Subcutaneous adipose tissue (tissue), 4 donors: ENCODE data around the gene NFATC1. TPM values are rescaled to one million over a fixed set of nuclear protein-coding genes. Genes with fewer than 3 reads are reported as not detected.

Experiments
- CTCF ChIP-seq: fragments of 450-650 bp; IDR thresholded peaks from one replicate; pipeline ENCODE4 v1.5.1; 2016; ENCODE audit warnings: low read depth, mild to moderate bottlenecking, control low read depth, antibody characterized with exemption, moderate library complexity
- total RNA-seq, 4 donors: library from RNA; depleted of rRNA; stranded (reverse); fragments of >200 nt; gene quantifications; one replicate each; pipeline ENCODE4 v1.1.0, GENCODE V29; 2016

The NFATC1 gene
- total RNA-seq, 4 donors from 2014 or later = 9.8 to 17.2 (median 11.5) TPM

GRCh38 chr18:79486356-79487182 lies 90.8 kb downstream of the NFATC1 start:
- no peak for TF ChIP-seq CTCF

DNA sequence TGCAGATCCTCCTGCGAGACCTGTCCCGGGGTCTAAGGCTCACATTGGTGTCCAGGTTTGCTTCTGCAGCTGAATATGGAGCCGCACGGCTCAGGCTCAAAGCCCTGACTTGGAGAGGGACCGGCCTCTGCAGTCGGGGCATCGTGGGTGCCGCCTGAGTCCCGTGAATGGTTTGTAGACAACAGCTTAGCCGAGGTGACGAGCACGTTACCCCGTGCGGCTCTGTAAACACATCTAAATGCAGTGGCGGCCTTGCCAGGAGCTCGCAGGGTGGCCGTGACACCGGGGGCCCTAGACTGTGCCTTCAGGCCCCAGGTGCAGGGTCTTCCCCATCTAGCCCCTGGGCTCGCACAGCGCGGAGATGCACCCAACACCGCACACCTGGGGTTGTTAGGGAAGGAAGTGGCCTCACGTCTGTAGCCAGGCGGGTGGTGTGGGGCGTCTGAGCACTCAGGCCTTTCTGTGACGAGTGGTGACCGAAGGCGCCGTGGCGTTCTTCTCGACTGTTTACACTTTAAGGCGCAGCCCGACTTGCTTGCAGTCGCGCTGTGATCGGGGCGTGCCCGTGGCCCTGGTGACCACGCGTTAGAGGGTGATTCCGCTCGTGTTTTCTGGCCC lies 91.6 kb downstream of the NFATC1 start:
- TF ChIP-seq CTCF = no peak

GRCh38 chr18:79487801-79488201 lies 92.1 kb downstream of the NFATC1 start:
- no peak for TF ChIP-seq CTCF

- TF ChIP-seq CTCF = no peak
Measured at GRCh38 chr18:79488311-79489050, 92.8 kb downstream of the NFATC1 start.

- no peak for TF ChIP-seq CTCF
Measured at GRCh38 chr18:79489051-79489898, 93.5 kb downstream of the NFATC1 start.

DNA sequence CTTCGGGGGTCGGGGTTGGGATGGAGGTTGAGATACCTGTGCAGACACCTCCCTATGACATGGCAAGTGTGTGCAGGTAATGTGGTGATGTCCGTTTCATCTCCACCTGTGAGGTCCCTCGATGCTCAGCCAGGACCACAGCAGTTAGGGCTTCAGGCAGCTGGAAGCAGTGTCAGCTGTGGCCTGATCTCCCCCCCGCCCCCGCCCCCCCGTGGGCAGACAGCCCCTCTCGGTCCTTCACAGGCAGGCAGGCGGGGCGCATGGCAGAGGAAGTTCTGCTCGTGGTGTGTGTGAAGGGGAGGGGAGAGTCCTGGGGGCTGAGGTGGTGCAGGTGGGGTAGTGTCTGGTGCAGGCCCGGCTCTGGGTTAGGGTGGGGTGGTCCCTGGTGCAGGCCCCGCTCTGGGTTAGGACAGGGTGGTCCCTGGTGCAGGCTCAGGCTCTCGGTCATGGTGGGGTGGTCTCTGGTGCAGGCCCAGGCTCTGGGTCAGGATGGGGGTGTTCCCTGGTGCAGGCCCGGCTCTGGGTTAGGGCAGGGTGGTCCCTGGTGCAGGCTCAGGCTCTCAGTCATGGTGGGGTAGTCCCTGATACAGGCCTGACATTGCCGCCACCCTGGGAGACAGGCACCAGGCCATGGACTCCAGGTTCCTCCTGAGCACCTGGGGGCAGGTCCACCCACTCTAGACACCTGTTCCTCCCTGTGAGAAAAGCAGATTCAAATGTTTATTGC lies 94.3 kb downstream of the NFATC1 start:
- TF ChIP-seq CTCF = no peak
